ENCODE data around the gene S100A5.

Gene S100A5

DNA sequence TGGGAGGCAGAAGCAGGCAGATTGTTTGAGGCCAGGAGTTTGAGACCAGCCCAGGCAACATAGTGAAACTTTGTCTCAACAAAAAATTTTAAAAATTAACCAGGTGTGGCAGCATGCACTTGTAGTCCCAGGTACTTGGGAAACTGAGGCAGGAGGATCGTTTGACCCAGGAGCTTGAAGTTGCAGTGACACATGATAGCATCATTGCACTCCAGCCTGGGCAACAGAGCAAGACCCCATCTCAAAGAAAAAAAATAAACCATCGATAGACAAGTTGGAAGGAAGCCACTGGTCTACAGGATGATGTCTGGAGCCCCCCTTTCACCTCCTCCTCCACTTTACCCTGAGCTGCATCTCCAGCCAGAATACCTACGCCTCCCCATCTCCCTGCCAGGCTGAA is 21.5 kb downstream of the S100A5 start:
- DNase-seq (ENCODE audit: extremely low spot score), result no peak
- CTCF ChIA-PET, result interaction anchor here (3.1 to 4.8 kb wide), 2 partner anchors 8 to 12 kb away, joined by 10 to 30 read pairs; no protein-coding TSS in a partner anchor
- POLR2A ChIA-PET, result no interaction called here
- TF ChIP-seq, protein P1, sequence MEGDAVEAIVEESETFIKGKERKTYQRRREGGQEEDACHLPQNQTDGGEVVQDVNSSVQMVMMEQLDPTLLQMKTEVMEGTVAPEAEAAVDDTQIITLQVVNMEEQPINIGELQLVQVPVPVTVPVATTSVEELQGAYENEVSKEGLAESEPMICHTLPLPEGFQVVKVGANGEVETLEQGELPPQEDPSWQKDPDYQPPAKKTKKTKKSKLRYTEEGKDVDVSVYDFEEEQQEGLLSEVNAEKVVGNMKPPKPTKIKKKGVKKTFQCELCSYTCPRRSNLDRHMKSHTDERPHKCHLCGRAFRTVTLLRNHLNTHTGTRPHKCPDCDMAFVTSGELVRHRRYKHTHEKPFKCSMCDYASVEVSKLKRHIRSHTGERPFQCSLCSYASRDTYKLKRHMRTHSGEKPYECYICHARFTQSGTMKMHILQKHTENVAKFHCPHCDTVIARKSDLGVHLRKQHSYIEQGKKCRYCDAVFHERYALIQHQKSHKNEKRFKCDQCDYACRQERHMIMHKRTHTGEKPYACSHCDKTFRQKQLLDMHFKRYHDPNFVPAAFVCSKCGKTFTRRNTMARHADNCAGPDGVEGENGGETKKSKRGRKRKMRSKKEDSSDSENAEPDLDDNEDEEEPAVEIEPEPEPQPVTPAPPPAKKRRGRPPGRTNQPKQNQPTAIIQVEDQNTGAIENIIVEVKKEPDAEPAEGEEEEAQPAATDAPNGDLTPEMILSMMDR (IDR thresholded peaks at IDR 0.05; ENCODE audit: control extremely low read depth, extremely low read depth, low read depth, missing control alignments), result no peak

DNA sequence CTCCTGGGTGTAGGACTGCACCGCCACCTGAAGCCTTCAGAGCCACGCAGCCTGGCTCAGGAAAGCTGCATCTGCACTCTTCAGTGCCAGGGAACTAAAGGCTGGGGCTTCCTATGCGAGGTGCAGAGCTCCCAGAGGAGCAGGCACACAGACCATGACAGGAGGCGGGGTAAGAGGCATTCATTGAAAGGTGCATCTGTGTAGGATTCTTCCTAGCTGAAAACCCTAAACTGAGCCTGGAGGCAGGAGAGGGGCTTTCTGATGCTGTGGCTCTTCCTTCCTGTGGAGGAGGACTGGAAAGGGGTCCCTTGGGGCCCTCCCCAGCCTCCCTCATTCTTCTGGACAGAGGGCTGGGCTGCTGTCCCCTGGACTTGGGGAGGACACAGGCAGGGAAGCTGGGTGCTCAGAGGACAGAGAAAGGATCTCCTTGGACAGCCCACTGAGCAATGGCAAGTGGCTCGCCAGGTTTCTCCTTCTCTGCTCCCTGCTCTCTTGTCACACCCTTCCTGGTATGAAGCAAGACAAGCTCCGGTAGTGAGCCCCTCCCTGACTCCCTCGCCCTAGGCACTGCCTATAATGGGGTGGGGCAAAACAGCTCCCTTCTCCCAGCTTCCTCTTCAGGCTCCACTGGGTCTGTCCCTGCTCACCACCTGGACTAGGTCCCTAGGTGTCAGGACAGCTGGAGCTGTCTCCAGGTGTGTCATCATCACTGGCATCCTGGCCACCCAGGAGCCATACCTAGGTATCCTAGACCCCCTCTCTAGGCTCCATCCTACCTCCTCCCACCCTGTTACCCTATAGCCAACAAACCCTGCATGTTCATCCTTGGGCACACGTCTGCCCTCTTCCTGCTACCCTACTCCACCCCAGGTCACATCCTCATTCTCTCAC is 25.0 kb downstream of the S100A5 start:
- POLR2A ChIA-PET, result no interaction called here
- no peak for DNase-seq (ENCODE audit: extremely low spot score)

DNA sequence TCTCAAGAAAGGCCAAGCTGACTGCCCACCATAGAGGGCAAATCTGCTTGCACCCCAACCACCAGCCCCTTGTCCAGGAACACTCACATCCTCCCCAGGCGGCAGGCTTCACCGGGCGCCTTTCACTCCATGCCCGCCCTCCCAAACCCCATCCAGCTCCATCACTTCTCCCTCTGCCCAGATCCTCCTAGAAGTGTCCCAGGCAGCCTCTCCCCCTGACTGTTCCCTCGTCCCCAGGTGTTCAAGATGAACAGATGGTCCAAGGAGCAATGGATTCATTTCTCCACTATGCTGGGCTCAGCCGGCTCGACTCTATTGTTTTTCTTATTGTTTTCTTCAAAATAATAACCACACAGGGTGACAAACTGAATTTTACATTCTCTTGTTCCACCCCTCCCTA is 27.1 kb downstream of the S100A5 start:
- POLR2A ChIA-PET, result no interaction called here
- CTCF ChIA-PET, result interaction anchor here (1.2 to 5.6 kb wide), 3 partner anchors 13 to 55 kb away, joined by 3 to 26 read pairs (median 7); no protein-coding TSS in a partner anchor

More for the DNA sequence above, 25.0 kb downstream of the S100A5 start:
- TF ChIP-seq, protein P1 (IDR thresholded peaks at IDR 0.05; ENCODE audit: control extremely low read depth, extremely low read depth, low read depth, missing control alignments), result no peak
- CTCF ChIA-PET, result interaction anchor here (0.6 to 5.6 kb wide), 6 partner anchors 10 to 233 kb away, joined by 3 to 26 read pairs (median 6); no protein-coding TSS in a partner anchor

DNA sequence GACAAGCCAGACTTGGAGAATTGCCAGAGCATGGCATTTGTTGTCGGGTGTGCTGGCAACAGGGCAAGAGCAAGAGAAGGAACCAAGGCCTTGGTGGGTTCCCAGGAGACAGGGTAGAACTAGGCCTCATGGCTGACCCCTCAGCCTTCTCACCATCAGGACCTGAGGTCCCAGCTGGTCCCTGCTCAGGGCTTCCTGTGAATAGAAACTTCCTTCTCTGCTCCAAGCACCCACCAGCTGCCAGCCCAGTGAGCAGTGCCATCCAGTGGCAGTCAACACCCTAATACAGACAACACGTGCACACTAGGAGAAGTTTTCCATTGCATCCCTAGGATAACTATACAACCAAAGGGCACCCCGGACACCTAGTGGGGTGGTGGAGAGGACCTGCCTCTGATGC is 27.7 kb downstream of the S100A5 start:
- ChIA-PET POLR2A (no interaction called here), CTCF (interaction anchor here (5.6 kb wide), 1 partner anchor 56 kb away, joined by 26 read pairs; no protein-coding TSS in a partner anchor)
- TF ChIP-seq, protein P1 (IDR thresholded peaks at IDR 0.05; ENCODE audit: control extremely low read depth, extremely low read depth, low read depth, missing control alignments), result no peak
- DNase-seq (ENCODE audit: extremely low spot score), result no peak

More for the DNA sequence above, 27.1 kb downstream of the S100A5 start:
- DNase-seq (ENCODE audit: extremely low spot score), result no peak
- TF ChIP-seq, protein P1 (IDR thresholded peaks at IDR 0.05; ENCODE audit: control extremely low read depth, extremely low read depth, low read depth, missing control alignments), result no peak

DNA sequence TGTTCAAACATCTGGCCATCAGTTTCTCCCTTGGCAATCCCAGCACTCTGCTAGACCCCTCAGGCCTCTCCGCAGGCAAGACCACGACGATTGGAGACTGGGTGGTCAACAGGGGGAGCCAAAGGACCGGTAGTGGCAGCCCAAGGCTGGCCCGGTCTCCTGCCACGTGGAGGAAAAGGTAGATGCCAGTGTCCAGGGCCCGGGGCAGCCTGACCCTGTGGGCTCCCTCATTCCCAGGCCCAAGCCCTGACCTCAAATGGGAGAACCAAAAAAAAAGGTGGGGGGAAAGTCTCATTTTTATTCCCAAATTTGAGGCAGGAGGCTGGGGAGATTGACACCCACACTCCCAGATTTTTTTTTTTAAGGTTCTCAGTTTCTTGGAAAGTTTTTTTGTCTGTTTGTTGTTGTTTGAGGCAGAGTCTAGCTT is 29.7 kb downstream of the S100A5 start:
- ChIA-PET POLR2A (no interaction called here), CTCF (interaction anchor here (0.7 to 7.0 kb wide), 39 partner anchors 9 to 1032 kb away, joined by 3 to 109 read pairs (median 5); partner anchors contain the start of genes JTB, RAB13, S100A1 and S100A13)
- TF ChIP-seq, protein P1 (IDR thresholded peaks at IDR 0.05; ENCODE audit: control extremely low read depth, extremely low read depth, low read depth, missing control alignments), result peak; percentile 92
- peak; percentile 89 for DNase-seq (ENCODE audit: extremely low spot score)

DNA sequence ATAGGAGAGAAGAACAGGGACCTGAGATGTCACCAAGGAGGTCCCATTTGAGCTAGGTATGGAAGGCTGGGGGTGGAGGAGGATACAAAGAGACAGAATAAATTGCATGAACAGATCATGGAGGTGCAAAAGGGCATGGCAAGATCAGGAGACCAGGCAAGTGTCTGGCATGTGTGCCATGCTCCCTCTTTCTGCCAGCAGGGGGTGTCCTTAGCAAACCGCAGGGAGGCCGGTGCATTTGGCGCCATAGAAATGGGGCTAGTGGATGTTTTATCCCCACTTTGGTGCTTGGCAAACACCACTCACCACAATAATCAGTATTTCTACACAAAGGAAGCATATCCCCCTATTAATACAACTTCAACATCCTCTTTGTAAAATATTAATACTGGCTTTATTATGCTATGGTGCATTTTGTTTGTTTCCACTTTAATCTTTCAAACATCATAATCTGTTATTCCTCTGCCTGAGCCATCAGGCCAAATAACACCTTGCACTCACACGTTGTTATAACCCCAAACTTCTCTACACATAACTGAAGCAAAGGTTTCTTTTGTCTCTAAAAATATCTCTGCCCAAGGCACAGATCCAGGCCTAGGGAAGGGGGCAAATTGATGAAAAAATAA is 30.9 kb downstream of the S100A5 start:
- POLR2A ChIA-PET, result no interaction called here
- DNase-seq (ENCODE audit: extremely low spot score), result peak; percentile 66
- TF ChIP-seq, protein P1 (IDR thresholded peaks at IDR 0.05; ENCODE audit: control extremely low read depth, extremely low read depth, low read depth, missing control alignments), result peak; percentile 59
- CTCF ChIA-PET, result interaction anchor here (0.6 to 7.0 kb wide), 32 partner anchors 8 to 825 kb away, joined by 3 to 109 read pairs (median 6); partner anchors contain the start of genes JTB, S100A1, S100A13 and S100A14
